ENCODE data around the gene FAM181B.

- TF ChIP-seq GATA2 (IDR thresholded peaks at IDR 0.05; ENCODE audit: low read depth, low read length), result no peak
- TF ChIP-seq GATA3 (IDR thresholded peaks at IDR 0.05; ENCODE audit: low read depth, low read length), result no peak
Observed at GRCh38 chr11:82701847-82702520, 31.7 kb downstream of the FAM181B start.
